HCT116 (cell line): ENCODE data around the gene FOXJ2.

Experiments used
- EGR1 ChIP-seq: IDR thresholded peaks from 2 replicates; pipeline ENCODE4 v1.6.1; 2012; ENCODE audit warnings: low read depth
- EZH2 ChIP-seq: fragments of 200-600 bp; sonication (generic); IDR thresholded peaks from 2 replicates; pipeline ENCODE4 v1.6.1; 2017; ENCODE audit warnings: antibody characterized with exemption, mixed run types
- JUND ChIP-seq: IDR thresholded peaks from 2 replicates; pipeline ENCODE4 v1.6.1; 2012
- POLR2AphosphoS5 ChIP-seq: IDR thresholded peaks from 2 replicates; pipeline ENCODE4 v1.6.1; 2011; ENCODE audit warnings: mild to moderate bottlenecking, low read depth, low read length, moderate library complexity
- RAD21 ChIP-seq: IDR thresholded peaks from 2 replicates; pipeline ENCODE4 v1.6.1; 2012; ENCODE audit warnings: low read depth, mild to moderate bottlenecking
- SIN3A ChIP-seq: IDR thresholded peaks from 2 replicates; pipeline ENCODE4 v1.6.1; 2012; ENCODE audit warnings: low read depth
- TF ChIP-seq, protein P1 (sequence below), 3 experiments: fragments of 200-600 bp in 1 of 3; sonication (generic) in 1 of 3; IDR thresholded peaks in 2 of 3; conservative IDR thresholded peaks in 1 of 3; 2 replicates each; pipeline ENCODE4 v1.5.1; 2012 to 2017; ENCODE audit warnings: low read depth in 2 of 3, low read length in 2 of 3, antibody characterized with exemption in 1 of 3, borderline replicate concordance in 1 of 3, control low read depth in 1 of 3, mild to moderate bottlenecking in 1 of 3, mixed read lengths in 1 of 3, mixed run types in 1 of 3, moderate library complexity in 1 of 3; ENCODE audit not compliant: insufficient read depth in 1 of 3
- TF ChIP-seq, protein P2 (sequence below): IDR thresholded peaks from 2 replicates; pipeline ENCODE4 v1.6.1; 2012
- TF ChIP-seq, protein P3 (sequence below): IDR thresholded peaks from 2 replicates; pipeline ENCODE4 v1.6.1; 2012; ENCODE audit warnings: low read depth

DNA sequence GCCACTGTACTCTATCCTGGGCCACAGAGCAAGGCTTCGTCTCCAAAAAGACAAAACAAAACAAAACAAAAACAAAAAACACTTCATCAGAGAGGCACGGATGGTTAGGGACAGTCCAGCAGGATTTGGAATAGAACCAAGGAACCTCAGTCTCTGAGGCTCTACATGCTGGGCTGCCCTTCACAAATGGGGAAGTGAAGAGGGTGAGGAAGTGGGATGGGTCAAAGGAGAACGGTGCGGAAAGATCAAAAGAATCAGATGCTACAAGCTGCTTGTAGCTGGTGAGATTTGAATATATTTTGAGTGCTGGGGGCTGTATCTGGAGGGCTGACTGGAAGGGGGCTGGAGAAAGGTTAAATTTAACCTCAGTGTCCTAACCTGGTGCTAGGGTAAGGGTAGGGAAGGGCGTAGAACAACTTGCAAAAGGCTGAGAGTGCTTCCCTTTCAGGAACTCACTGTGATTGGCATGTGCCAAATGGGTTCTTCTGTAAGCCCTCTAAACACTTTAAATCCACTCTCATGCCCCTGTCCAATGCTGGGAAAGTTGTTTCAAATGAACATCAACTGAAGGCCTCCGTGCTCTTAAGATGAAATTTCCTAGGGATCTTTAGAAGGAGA, 4.6 kb downstream of the FOXJ2 start:
- no peak for TF ChIP-seq EZH2
- TF ChIP-seq, protein P1, sequence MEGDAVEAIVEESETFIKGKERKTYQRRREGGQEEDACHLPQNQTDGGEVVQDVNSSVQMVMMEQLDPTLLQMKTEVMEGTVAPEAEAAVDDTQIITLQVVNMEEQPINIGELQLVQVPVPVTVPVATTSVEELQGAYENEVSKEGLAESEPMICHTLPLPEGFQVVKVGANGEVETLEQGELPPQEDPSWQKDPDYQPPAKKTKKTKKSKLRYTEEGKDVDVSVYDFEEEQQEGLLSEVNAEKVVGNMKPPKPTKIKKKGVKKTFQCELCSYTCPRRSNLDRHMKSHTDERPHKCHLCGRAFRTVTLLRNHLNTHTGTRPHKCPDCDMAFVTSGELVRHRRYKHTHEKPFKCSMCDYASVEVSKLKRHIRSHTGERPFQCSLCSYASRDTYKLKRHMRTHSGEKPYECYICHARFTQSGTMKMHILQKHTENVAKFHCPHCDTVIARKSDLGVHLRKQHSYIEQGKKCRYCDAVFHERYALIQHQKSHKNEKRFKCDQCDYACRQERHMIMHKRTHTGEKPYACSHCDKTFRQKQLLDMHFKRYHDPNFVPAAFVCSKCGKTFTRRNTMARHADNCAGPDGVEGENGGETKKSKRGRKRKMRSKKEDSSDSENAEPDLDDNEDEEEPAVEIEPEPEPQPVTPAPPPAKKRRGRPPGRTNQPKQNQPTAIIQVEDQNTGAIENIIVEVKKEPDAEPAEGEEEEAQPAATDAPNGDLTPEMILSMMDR (IDR thresholded peaks at IDR 0.05 in 2 of 3, conservative IDR thresholded peaks at IDR 0.05 in 1 of 3; ENCODE audit: borderline replicate concordance in 1 of 3, insufficient read depth in 1 of 3, low read depth in 2 of 3, low read length in 2 of 3): no peak
- TF ChIP-seq, protein P2, sequence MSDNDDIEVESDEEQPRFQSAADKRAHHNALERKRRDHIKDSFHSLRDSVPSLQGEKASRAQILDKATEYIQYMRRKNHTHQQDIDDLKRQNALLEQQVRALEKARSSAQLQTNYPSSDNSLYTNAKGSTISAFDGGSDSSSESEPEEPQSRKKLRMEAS: no peak
- no peak for TF ChIP-seq RAD21
- TF ChIP-seq JUND: no peak
- no peak for TF ChIP-seq POLR2AphosphoS5
- no peak for TF ChIP-seq EGR1
- TF ChIP-seq SIN3A: no peak
- TF ChIP-seq, protein P3, sequence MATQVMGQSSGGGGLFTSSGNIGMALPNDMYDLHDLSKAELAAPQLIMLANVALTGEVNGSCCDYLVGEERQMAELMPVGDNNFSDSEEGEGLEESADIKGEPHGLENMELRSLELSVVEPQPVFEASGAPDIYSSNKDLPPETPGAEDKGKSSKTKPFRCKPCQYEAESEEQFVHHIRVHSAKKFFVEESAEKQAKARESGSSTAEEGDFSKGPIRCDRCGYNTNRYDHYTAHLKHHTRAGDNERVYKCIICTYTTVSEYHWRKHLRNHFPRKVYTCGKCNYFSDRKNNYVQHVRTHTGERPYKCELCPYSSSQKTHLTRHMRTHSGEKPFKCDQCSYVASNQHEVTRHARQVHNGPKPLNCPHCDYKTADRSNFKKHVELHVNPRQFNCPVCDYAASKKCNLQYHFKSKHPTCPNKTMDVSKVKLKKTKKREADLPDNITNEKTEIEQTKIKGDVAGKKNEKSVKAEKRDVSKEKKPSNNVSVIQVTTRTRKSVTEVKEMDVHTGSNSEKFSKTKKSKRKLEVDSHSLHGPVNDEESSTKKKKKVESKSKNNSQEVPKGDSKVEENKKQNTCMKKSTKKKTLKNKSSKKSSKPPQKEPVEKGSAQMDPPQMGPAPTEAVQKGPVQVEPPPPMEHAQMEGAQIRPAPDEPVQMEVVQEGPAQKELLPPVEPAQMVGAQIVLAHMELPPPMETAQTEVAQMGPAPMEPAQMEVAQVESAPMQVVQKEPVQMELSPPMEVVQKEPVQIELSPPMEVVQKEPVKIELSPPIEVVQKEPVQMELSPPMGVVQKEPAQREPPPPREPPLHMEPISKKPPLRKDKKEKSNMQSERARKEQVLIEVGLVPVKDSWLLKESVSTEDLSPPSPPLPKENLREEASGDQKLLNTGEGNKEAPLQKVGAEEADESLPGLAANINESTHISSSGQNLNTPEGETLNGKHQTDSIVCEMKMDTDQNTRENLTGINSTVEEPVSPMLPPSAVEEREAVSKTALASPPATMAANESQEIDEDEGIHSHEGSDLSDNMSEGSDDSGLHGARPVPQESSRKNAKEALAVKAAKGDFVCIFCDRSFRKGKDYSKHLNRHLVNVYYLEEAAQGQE: no peak
